Upper lobe of right lung (tissue), 1 donor: Measurements from ENCODE around the gene PCDHGB3. TPM values are rescaled to one million over a fixed set of nuclear protein-coding genes. Genes with fewer than 3 reads are reported as not detected.
"Not testable (repeated sequence)": the region's sequence is repeated elsewhere in the genome, so short reads cannot be mapped to it uniquely, and the experiment has no call there.

Experiments
- ATAC-seq: fragments of 200-7000 bp; cut with Tn5 transposase; one replicate; pipeline ENCODE4 v1.9.1; 2020; ENCODE audit warnings: mild to moderate bottlenecking, moderate library complexity
- DNase-seq: peaks from one replicate; pipeline ENCODE4 v3.0.0-alpha.2; 2020
- H3K27ac ChIP-seq: fragments of 200-600 bp; one replicate; pipeline ENCODE4 v1.8.0; 2022
- H3K27me3 ChIP-seq: fragments of 200-600 bp; one replicate; pipeline ENCODE4 v1.8.0; 2022; ENCODE audit warnings: mild to moderate bottlenecking
- H3K36me3 ChIP-seq: fragments of 200-600 bp; one replicate; pipeline ENCODE4 v1.8.0; 2022
- H3K4me1 ChIP-seq: fragments of 200-600 bp; one replicate; pipeline ENCODE4 v1.8.0; 2022
- H3K4me3 ChIP-seq: fragments of 200-600 bp; one replicate; pipeline ENCODE4 v1.8.0; 2022; ENCODE audit warnings: mild to moderate bottlenecking
- H3K9me3 ChIP-seq: fragments of 200-600 bp; one replicate; pipeline ENCODE4 v1.8.0; 2022
- CTCF ChIP-seq: fragments of 200-600 bp; IDR thresholded peaks from one replicate; pipeline ENCODE4 v1.8.0; 2022; ENCODE audit warnings: antibody characterized with exemption
- intact Hi-C: fragments of 100-400 bp; cut with DNase I; formaldehyde crosslinking; loops from one replicate; pipeline ENCODE4 v1.11.0; 2022
- long read RNA-seq: library from polyadenylated mRNA; unstranded; transcript quantifications from one replicate; pipeline ENCODE4 v2.0.0, GENCODE V29; 2021
- total RNA-seq: library from RNA; stranded (reverse); fragmentation: NEBNext Ultra II Directional; extraction: Animal tissue kit (Norgen Biotek cat#: 25700); gene quantifications from one replicate; pipeline ENCODE4 v1.2.1, GENCODE V29; 2021
- donor health status: DM: no; HTN: yes; CAD: no; lungs with severe emphysema.

PCDHGB3 gene
- 2.6 TPM for total RNA-seq
- long read RNA-seq: 0 reads

- H3K4me1 ChIP-seq: no peaks in the 10 kb centered on the region
- intact Hi-C loops: no loop called here
- H3K27ac ChIP-seq: no peak within 1 kb of the TSS
- peaks cover 18% of the 10 kb centered on the region for H3K27me3 ChIP-seq
- no peaks in the 10 kb centered on the region for H3K36me3 ChIP-seq
- DNase-seq (no peak), ATAC-seq (peak; percentile 83)
- peak within 1 kb of the TSS; percentile 32 for H3K4me3 ChIP-seq
- peak; percentile 25 for TF ChIP-seq CTCF
- H3K9me3 ChIP-seq: peaks cover 27% of the 10 kb centered on the region
These were observed at the start of gene PCDHGB3 for GRCh38 chr5:141369994-141370848. Gene PCDHGB3, plus strand, starts transcription at chr5:141370242. Its CDS starts 153 bp downstream, at chr5:141370395.

DNA sequence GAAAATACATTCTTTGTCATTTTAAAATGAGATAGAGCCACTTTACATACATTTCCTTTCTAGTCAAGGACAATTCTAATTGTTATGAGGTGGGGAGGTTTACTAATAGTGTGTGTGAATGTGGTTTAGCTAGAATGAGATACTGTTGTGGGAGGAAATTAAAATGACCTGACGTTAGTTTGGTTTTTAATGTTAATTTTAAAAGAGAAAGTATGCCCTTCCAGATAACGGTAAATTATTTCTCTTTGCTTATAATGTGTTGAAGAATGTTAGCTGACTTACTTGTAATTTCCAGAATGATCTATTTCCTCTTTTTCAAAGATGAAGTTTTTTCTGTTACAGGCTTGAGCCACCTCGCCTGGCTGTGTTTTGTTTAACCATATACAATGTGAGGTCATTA lies 47.8 kb upstream of the PCDHGB3 start:
- intact Hi-C loops: no loop called here
- H3K4me3 ChIP-seq: no peak overlapping the region
- H3K27me3 ChIP-seq: no peaks in the 10 kb centered on the region
- DNase-seq (no peak), ATAC-seq (no peak)
- no peaks in the 10 kb centered on the region for H3K4me1 ChIP-seq
- TF ChIP-seq CTCF: no peak
- H3K36me3 ChIP-seq: no peaks in the 10 kb centered on the region
- no peak overlapping the region for H3K27ac ChIP-seq
- H3K9me3 ChIP-seq: peaks cover 30% of the 10 kb centered on the region

- H3K4me3 ChIP-seq: peak overlapping the region; percentile 43
- ATAC-seq: peak; percentile 90
- no peaks in the 10 kb centered on the region for H3K36me3 ChIP-seq
- peaks cover 2% of the 10 kb centered on the region for H3K9me3 ChIP-seq
- DNase-seq: peak; percentile 73
- peaks cover 3% of the 10 kb centered on the region for H3K27me3 ChIP-seq
- intact Hi-C loops: no loop called here
- peak; percentile 47 for TF ChIP-seq CTCF
- H3K27ac ChIP-seq: no peak overlapping the region
- H3K4me1 ChIP-seq: no peaks in the 10 kb centered on the region
These were observed 43.8 kb upstream of the PCDHGB3 start for GRCh38 chr5:141326088-141326854.

GRCh38 chr5:141328231-141328630 lies 41.8 kb upstream of the PCDHGB3 start:
- Histone ChIP-seq H3K9me3 (no peaks in the 10 kb centered on the region), H3K27me3 (peaks cover 7% of the 10 kb centered on the region), H3K27ac (no peak overlapping the region), H3K4me1 (no peaks in the 10 kb centered on the region), H3K36me3 (no peaks in the 10 kb centered on the region), H3K4me3 (no peak overlapping the region)
- DNase-seq (no peak), ATAC-seq (no peak)
- intact Hi-C loops: no loop called here
- TF ChIP-seq CTCF: no peak

- peaks cover 16% of the 10 kb centered on the region for H3K27me3 ChIP-seq
- H3K4me3 ChIP-seq: no peak within 1 kb of the TSS
- H3K27ac ChIP-seq: no peak within 1 kb of the TSS
- intact Hi-C loops: no loop called here
- H3K9me3 ChIP-seq: no peaks in the 10 kb centered on the region
- H3K36me3 ChIP-seq: no peaks in the 10 kb centered on the region
- peak; percentile 21 for TF ChIP-seq CTCF
- H3K4me1 ChIP-seq: no peaks in the 10 kb centered on the region
- ATAC-seq: peak; percentile 31
- DNase-seq: no peak
These were observed 39.6 kb upstream of the PCDHGB3 start, which contains the start of gene PCDHGA1 for GRCh38 chr5:141330299-141331080. Gene PCDHGA1, plus strand, starts transcription at chr5:141330514.

GRCh38 chr5:141332571-141332970 lies 37.5 kb upstream of the PCDHGB3 start:
- H3K4me3 ChIP-seq, DNase-seq, intact Hi-C loops, H3K36me3 ChIP-seq, H3K27ac ChIP-seq, ATAC-seq, H3K4me1 ChIP-seq: not testable (repeated sequence)
- H3K9me3 ChIP-seq: peaks cover 13% of the 10 kb centered on the region
- peaks cover 16% of the 10 kb centered on the region for H3K27me3 ChIP-seq
